DND-41 (cell line): ENCODE measurements around the gene C10orf105.

Source experiments
- EZH2 ChIP-seq: IDR thresholded peaks from 3 replicates; pipeline ENCODE4 v1.6.1; 2012; ENCODE audit warnings: borderline replicate concordance, low read depth, mild to moderate bottlenecking, moderate library complexity, low read length, inconsistent platforms; ENCODE audit not compliant: severe bottlenecking
- TF ChIP-seq, protein P1 (sequence below): IDR thresholded peaks from 2 replicates; pipeline ENCODE4 v1.5.1; 2012; ENCODE audit warnings: borderline replicate concordance, low read length, moderate library complexity, mild to moderate bottlenecking; ENCODE audit not compliant: poor library complexity, severe bottlenecking; ENCODE audit errors: extremely low read depth

DNA sequence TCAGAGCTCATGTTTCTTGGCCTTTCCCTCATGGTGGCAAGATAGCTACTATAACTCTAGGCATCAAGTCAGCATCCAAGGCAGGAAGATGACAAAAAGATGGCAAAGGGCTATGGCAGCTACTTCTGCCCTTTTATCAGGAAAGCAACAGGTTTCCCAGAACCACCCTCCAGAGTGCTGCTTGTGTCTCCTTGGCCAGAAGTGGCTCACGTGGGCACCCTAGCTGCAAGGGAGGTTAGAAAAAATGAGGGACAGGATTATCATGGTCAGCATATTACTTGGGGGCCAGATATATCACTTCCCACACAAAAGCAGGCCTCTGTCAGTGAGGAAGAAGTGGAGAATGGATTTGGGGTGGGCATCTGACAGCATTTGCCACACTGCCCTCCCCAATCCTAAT, 24.3 kb upstream of the C10orf105 start:
- TF ChIP-seq, protein P1, sequence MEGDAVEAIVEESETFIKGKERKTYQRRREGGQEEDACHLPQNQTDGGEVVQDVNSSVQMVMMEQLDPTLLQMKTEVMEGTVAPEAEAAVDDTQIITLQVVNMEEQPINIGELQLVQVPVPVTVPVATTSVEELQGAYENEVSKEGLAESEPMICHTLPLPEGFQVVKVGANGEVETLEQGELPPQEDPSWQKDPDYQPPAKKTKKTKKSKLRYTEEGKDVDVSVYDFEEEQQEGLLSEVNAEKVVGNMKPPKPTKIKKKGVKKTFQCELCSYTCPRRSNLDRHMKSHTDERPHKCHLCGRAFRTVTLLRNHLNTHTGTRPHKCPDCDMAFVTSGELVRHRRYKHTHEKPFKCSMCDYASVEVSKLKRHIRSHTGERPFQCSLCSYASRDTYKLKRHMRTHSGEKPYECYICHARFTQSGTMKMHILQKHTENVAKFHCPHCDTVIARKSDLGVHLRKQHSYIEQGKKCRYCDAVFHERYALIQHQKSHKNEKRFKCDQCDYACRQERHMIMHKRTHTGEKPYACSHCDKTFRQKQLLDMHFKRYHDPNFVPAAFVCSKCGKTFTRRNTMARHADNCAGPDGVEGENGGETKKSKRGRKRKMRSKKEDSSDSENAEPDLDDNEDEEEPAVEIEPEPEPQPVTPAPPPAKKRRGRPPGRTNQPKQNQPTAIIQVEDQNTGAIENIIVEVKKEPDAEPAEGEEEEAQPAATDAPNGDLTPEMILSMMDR, result no peak
- TF ChIP-seq EZH2, result no peak
